ENCODE results near the gene GPR17. TPM values are rescaled to one million over a fixed set of nuclear protein-coding genes. Genes with fewer than 3 reads are reported as not detected.

The GPR17 gene
- total and polyA plus RNA-seq, 12 donors, result 0.22 to 16.5 (median 0.46) TPM; not detected in 4

GRCh38 chr2:127670055-127670956, 24.4 kb downstream of the GPR17 start:
- peaks cover 16 to 91% (median 77%) of the 10 kb centered on the region in 9 donors for H3K4me1 ChIP-seq
- DNase-seq, result no peak
- H3K27ac ChIP-seq, result peak overlapping the region in 4 of 10 donors; percentile 35 to 98 (median 97)
- H3K36me3 ChIP-seq, result peaks cover 0 to 12% (median 0%) of the 10 kb centered on the region in 9 donors
- intact Hi-C loops (cut with DNase I), result loop anchor here in 1 of 10 donors (10.0 kb wide), 1 partner anchor 156 kb away; no protein-coding TSS in a partner anchor
- WGBS, 2 donors, result 69 to 73% methylated on average over 10 of the region's 10 CpGs
- H3K4me3 ChIP-seq, result no peak overlapping the region
- TF ChIP-seq, protein P1, sequence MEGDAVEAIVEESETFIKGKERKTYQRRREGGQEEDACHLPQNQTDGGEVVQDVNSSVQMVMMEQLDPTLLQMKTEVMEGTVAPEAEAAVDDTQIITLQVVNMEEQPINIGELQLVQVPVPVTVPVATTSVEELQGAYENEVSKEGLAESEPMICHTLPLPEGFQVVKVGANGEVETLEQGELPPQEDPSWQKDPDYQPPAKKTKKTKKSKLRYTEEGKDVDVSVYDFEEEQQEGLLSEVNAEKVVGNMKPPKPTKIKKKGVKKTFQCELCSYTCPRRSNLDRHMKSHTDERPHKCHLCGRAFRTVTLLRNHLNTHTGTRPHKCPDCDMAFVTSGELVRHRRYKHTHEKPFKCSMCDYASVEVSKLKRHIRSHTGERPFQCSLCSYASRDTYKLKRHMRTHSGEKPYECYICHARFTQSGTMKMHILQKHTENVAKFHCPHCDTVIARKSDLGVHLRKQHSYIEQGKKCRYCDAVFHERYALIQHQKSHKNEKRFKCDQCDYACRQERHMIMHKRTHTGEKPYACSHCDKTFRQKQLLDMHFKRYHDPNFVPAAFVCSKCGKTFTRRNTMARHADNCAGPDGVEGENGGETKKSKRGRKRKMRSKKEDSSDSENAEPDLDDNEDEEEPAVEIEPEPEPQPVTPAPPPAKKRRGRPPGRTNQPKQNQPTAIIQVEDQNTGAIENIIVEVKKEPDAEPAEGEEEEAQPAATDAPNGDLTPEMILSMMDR (IDR thresholded peaks at IDR 0.05), result no peak
- peaks cover 0 to 27% (median 0%) of the 10 kb centered on the region in 7 donors for H3K27me3 ChIP-seq
- ATAC-seq, result no peak
- H3K9me3 ChIP-seq, result peaks cover 0 to 9% (median 0%) of the 10 kb centered on the region in 11 donors

DNA sequence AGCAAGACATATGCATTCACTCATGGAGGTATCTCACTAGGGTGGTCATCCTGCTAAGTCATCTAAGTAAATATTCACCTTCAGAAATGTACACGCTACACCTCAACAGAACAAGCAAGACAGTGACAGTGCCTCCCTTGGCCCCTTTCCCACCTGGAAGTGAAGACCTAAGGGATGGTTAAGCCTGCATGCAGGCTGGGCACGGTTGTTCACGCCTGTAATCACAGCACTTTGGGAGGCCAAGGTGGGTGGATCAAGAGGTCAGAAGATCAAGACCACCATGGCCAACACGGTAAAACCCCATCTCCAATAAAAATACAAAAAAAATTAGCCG, 25.0 kb downstream of the GPR17 start:
- 76 to 80% methylated on average over 5 of the region's 5 CpGs for WGBS, 2 donors
- no peak for ATAC-seq
- TF ChIP-seq, protein P1 (IDR thresholded peaks at IDR 0.05), result no peak
- H3K36me3 ChIP-seq, result peaks cover 0 to 12% (median 0%) of the 10 kb centered on the region in 9 donors
- H3K27me3 ChIP-seq, result peaks cover 0 to 27% (median 0%) of the 10 kb centered on the region in 7 donors
- peak overlapping the region in 3 of 10 donors; percentile 97 to 98 (median 97) for H3K27ac ChIP-seq
- intact Hi-C loops (cut with DNase I), result loop anchor here in 1 of 10 donors (10.0 kb wide), 1 partner anchor 156 kb away; no protein-coding TSS in a partner anchor
- H3K4me3 ChIP-seq, result no peak overlapping the region
- DNase-seq, result no peak
- H3K4me1 ChIP-seq, result peaks cover 10 to 90% (median 73%) of the 10 kb centered on the region in 9 donors
- peaks cover 0 to 9% (median 0%) of the 10 kb centered on the region in 11 donors for H3K9me3 ChIP-seq

- Histone ChIP-seq H3K27ac (peak overlapping the region; percentile 88 to 98 (median 97)), H3K27me3 (peaks cover 0 to 31% (median 0%) of the 10 kb centered on the region in 7 donors), H3K9me3 (peaks cover 0 to 9% (median 0%) of the 10 kb centered on the region in 11 donors), H3K4me1 (peaks cover 10 to 90% (median 71%) of the 10 kb centered on the region in 9 donors), H3K4me3 (peak overlapping the region in 8 of 10 donors; percentile 70 to 95 (median 84)), H3K36me3 (peaks cover 0 to 12% (median 0%) of the 10 kb centered on the region in 9 donors)
- DNase-seq (no peak), ATAC-seq (peak in 1 of 8 donors; percentile 1)
- 44 to 58% methylated on average over 14 of the region's 14 CpGs for WGBS, 2 donors
- intact Hi-C loops (cut with DNase I), result loop anchor here in 2 of 10 donors (2.0 to 10.0 kb wide), 2 partner anchors 13 to 157 kb away; no protein-coding TSS in a partner anchor
- TF ChIP-seq, protein P1 (IDR thresholded peaks at IDR 0.05), result no peak
These were observed 25.8 kb downstream of the GPR17 start for GRCh38 chr2:127671557-127672302.
